ENCODE results near the gene ELF1. TPM values are rescaled to one million over a fixed set of nuclear protein-coding genes. Genes with fewer than 3 reads are reported as not detected.

Gene ELF1
- total and polyA plus RNA-seq, 7 donors: 7.3 to 28.6 (median 22.4) TPM

- peaks cover 0 to 18% of the 10 kb centered on the region in 2 donors for H3K36me3 ChIP-seq (ENCODE audit: insufficient read depth in 1 of 2, low read depth in 1 of 2)
- DNase-seq: no peak
- TF ChIP-seq CTCF (IDR thresholded peaks at IDR 0.05): no peak
- no peaks in the 10 kb centered on the region for H3K27me3 ChIP-seq (ENCODE audit: insufficient read depth in 3 of 3, low read length in 2 of 3)
- no peak overlapping the region for H3K27ac ChIP-seq
- H3K9me3 ChIP-seq: no peaks in the 10 kb centered on the region
- 89 to 96% (median 90%) methylated on average over 1 of the region's 1 CpG for WGBS, 3 donors
- H3K4me1 ChIP-seq: peaks cover 18% of the 10 kb centered on the region
- no peak for ATAC-seq
- no peak overlapping the region for H3K4me3 ChIP-seq
- intact Hi-C loops (cut with DNase I): no loop called here
These were observed 57.3 kb downstream of the ELF1 start for GRCh38 chr13:40961826-40962225.

- WGBS, 3 donors: 71 to 83% (median 78%) methylated on average over 3 of the region's 3 CpGs
- Histone ChIP-seq H3K9me3 (no peaks in the 10 kb centered on the region), H3K27me3 (ENCODE audit: insufficient read depth in 3 of 3, low read length in 2 of 3) (no peaks in the 10 kb centered on the region), H3K27ac (no peak overlapping the region), H3K4me3 (no peak overlapping the region), H3K36me3 (ENCODE audit: insufficient read depth in 1 of 2, low read depth in 1 of 2) (peaks cover 0 to 18% of the 10 kb centered on the region in 2 donors), H3K4me1 (peaks cover 18% of the 10 kb centered on the region)
- ATAC-seq (no peak), DNase-seq (no peak)
- TF ChIP-seq CTCF (IDR thresholded peaks at IDR 0.05): no peak
- intact Hi-C loops (cut with DNase I): no loop called here
These were observed 57.9 kb downstream of the ELF1 start for GRCh38 chr13:40961214-40961613.

GRCh38 chr13:40960716-40961115, 58.4 kb downstream of the ELF1 start:
- WGBS, 3 donors: 83 to 98% (median 98%) methylated on average over 3 of the region's 3 CpGs
- TF ChIP-seq CTCF (IDR thresholded peaks at IDR 0.05): no peak
- Histone ChIP-seq H3K9me3 (no peaks in the 10 kb centered on the region), H3K36me3 (ENCODE audit: insufficient read depth in 1 of 2, low read depth in 1 of 2) (peaks cover 0 to 18% of the 10 kb centered on the region in 2 donors), H3K4me3 (no peak overlapping the region), H3K27ac (no peak overlapping the region), H3K27me3 (ENCODE audit: insufficient read depth in 3 of 3, low read length in 2 of 3) (no peaks in the 10 kb centered on the region), H3K4me1 (peaks cover 18% of the 10 kb centered on the region)
- no peak for ATAC-seq
- no peak for DNase-seq
- intact Hi-C loops (cut with DNase I): no loop called here

GRCh38 chr13:40958655-40959054, 60.5 kb downstream of the ELF1 start:
- Histone ChIP-seq H3K27ac (no peak overlapping the region), H3K9me3 (no peaks in the 10 kb centered on the region), H3K4me1 (peaks cover 12% of the 10 kb centered on the region), H3K4me3 (no peak overlapping the region), H3K27me3 (ENCODE audit: insufficient read depth in 3 of 3, low read length in 2 of 3) (no peaks in the 10 kb centered on the region), H3K36me3 (ENCODE audit: insufficient read depth in 1 of 2, low read depth in 1 of 2) (peaks cover 0 to 18% of the 10 kb centered on the region in 2 donors)
- ATAC-seq (no peak), DNase-seq (no peak)
- intact Hi-C loops (cut with DNase I): no loop called here
- no peak for TF ChIP-seq CTCF (IDR thresholded peaks at IDR 0.05)
- 92 to 94% (median 92%) methylated on average over 5 of the region's 5 CpGs for WGBS, 3 donors

- WGBS, 3 donors: 96 to 100% (median 100%) methylated on average over 1 of the region's 1 CpG
- Histone ChIP-seq H3K4me3 (no peak overlapping the region), H3K27ac (no peak overlapping the region), H3K27me3 (ENCODE audit: insufficient read depth in 3 of 3, low read length in 2 of 3) (no peaks in the 10 kb centered on the region), H3K4me1 (no peaks in the 10 kb centered on the region), H3K36me3 (ENCODE audit: insufficient read depth in 1 of 2, low read depth in 1 of 2) (peaks cover 0 to 100% of the 10 kb centered on the region in 2 donors), H3K9me3 (no peaks in the 10 kb centered on the region)
- DNase-seq (no peak), ATAC-seq (no peak)
- intact Hi-C loops (cut with DNase I): no loop called here
- no peak for TF ChIP-seq CTCF (IDR thresholded peaks at IDR 0.05)
These were observed 72.6 kb downstream of the ELF1 start for GRCh38 chr13:40946485-40946884.

Measured in psoas muscle (tissue), 8 donors.